HepG2 (cell line): ENCODE measurements around the gene DNAJC8. TPM values are rescaled to one million over a fixed set of nuclear protein-coding genes. Genes with fewer than 3 reads are reported as not detected.

ENCODE experiments used
- ATAC-seq: fragments of 200-7000 bp; cut with Tn5 transposase; 3 replicates; pipeline ENCODE4 v1.9.1; 2020; ENCODE audit warnings: mild to moderate bottlenecking, moderate library complexity
- BruUV-seq: library from RNA; stranded (reverse); fragments of 400-500 nt; replicated peaks from 2 replicates; lab custom pipeline; 2021; lab: Mats Ljungman, UMichigan
- CTCF ChIA-PET: fragments of 300-600 bp; formaldehyde crosslinking; extraction: SDS; loops from one replicate; lab custom pipeline; 2021; ENCODE audit warnings: low total read pairs, inconsistent platforms, low intra/inter-chr PET ratio; lab: Yijun Ruan, JAX
- POLR2A ChIA-PET: fragments of 350-600 bp; sonication (Branson Sonifier 250); formaldehyde crosslinking; loops from one replicate; lab custom pipeline; 2020; ENCODE audit warnings: antibody characterized with exemption, inconsistent platforms; lab: Yijun Ruan, JAX
- DNase-seq: peaks from one replicate; pipeline ENCODE4 v3.0.0-alpha.2; 2015; ENCODE audit warnings: low spot score
- FAIRE-seq: peaks from 3 replicates; lab custom pipeline; 2011; peaks lifted over from hg19 to GRCh38; lab: Jason Lieb, UNC
- H2AFZ ChIP-seq: one replicate; pipeline ENCODE4 v1.6.1; 2011; ENCODE audit warnings: low read length, inconsistent platforms
- H3K27ac ChIP-seq: fragments of 300-600 bp; 3 replicates; pipeline ENCODE4 v1.8.0; 2011; ENCODE audit warnings: mixed run types, mild to moderate bottlenecking, mixed read lengths, low read length, inconsistent platforms; ENCODE audit not compliant: insufficient read depth; ENCODE audit errors: extremely low read length
- H3K27me3 ChIP-seq, 2 experiments: fragments of 200-600 bp in 1 of 2; 2 replicates in 1 of 2; 3 replicates in 1 of 2; pipeline versions ENCODE4 v1.6.0 to v1.8.0; 2011; ENCODE audit warnings: low read length in 2 of 2, mild to moderate bottlenecking in 2 of 2, moderate library complexity in 2 of 2, inconsistent platforms in 1 of 2; ENCODE audit not compliant: insufficient read depth in 2 of 2, control insufficient read depth in 1 of 2
- H3K36me3 ChIP-seq, 2 experiments: fragments of 200-600 bp in 1 of 2; replicated peaks in 1 of 2; 2 replicates in 1 of 2; 3 replicates in 1 of 2; pipeline versions ENCODE4 v1.5.1 to v1.8.0; 2011; ENCODE audit warnings: low read length in 2 of 2, inconsistent platforms in 1 of 2; ENCODE audit not compliant: insufficient read depth in 2 of 2, control insufficient read depth in 1 of 2
- H3K4me1 ChIP-seq: 2 replicates; pipeline ENCODE4 v1.5.1; 2012; ENCODE audit warnings: low read length, inconsistent platforms; ENCODE audit not compliant: insufficient read depth
- H3K4me2 ChIP-seq: 2 replicates; pipeline ENCODE4 v1.6.0; 2011; ENCODE audit warnings: low read depth, low read length, inconsistent platforms
- H3K4me3 ChIP-seq, 3 experiments: fragments of 200-600 bp in 1 of 3; sonication (generic), shearing (Covaris generic) in 1 of 3; replicated peaks in 1 of 3; 2 replicates each; pipeline ENCODE4 v1.5.1; 2011 to 2016; ENCODE audit warnings: low read length in 3 of 3, inconsistent platforms in 2 of 3, low read depth in 2 of 3, mild to moderate bottlenecking in 2 of 3, control low read depth in 1 of 3, mixed read lengths in 1 of 3; ENCODE audit not compliant: insufficient read depth in 1 of 3
- H3K79me2 ChIP-seq: one replicate; pipeline ENCODE4 v1.6.1; 2011; ENCODE audit warnings: low read length, inconsistent platforms; ENCODE audit not compliant: insufficient read depth
- H3K9ac ChIP-seq: 2 replicates; pipeline ENCODE4 v1.6.0; 2011; ENCODE audit warnings: mild to moderate bottlenecking, low read depth, low read length, inconsistent platforms; ENCODE audit not compliant: insufficient read depth
- H3K9me3 ChIP-seq: 2 replicates; pipeline ENCODE4 v1.5.1; 2012; ENCODE audit warnings: mild to moderate bottlenecking, low read length
- H4K20me1 ChIP-seq: 2 replicates; pipeline ENCODE4 v1.6.0; 2011; ENCODE audit warnings: inconsistent platforms, mild to moderate bottlenecking, low read length, moderate library complexity; ENCODE audit not compliant: insufficient read depth
- ERF ChIP-seq: IDR thresholded peaks from 2 replicates; pipeline ENCODE4 v1.6.1; 2018; ENCODE audit warnings: missing biosample characterization, missing genetic modification reagents
- KDM2A ChIP-seq: sonication (generic); formaldehyde crosslinking; IDR thresholded peaks from 2 replicates; pipeline ENCODE4 v1.4.0; 2020; ENCODE audit warnings: low read depth, missing genetic modification reagents, borderline replicate concordance
- NRL ChIP-seq: sonication (generic); formaldehyde crosslinking; IDR thresholded peaks from 2 replicates; pipeline ENCODE4 v1.5.0; 2020; ENCODE audit warnings: missing genetic modification reagents, mild to moderate bottlenecking, moderate library complexity, borderline replicate concordance
- PBX3 ChIP-seq: sonication (generic); formaldehyde crosslinking; IDR thresholded peaks from 2 replicates; pipeline ENCODE4 v1.8.1; 2023; ENCODE audit warnings: missing genetic modification reagents, inconsistent platforms, borderline replicate concordance
- PCBP1 ChIP-seq: fragments of 200-400 bp; formaldehyde crosslinking; IDR thresholded peaks from 2 replicates; pipeline ENCODE4 v1.6.1; 2017; ENCODE audit warnings: mild to moderate bottlenecking, low read depth, low read length, borderline replicate concordance
- PHB2 ChIP-seq: fragments of 450-650 bp; IDR thresholded peaks from 2 replicates; pipeline ENCODE4 v1.6.1; 2018; ENCODE audit not compliant: partially characterized antibody
- SAFB2 ChIP-seq: sonication (generic); formaldehyde crosslinking; IDR thresholded peaks from 2 replicates; pipeline ENCODE4 v1.5.1; 2020; ENCODE audit warnings: missing genetic modification reagents, low read depth, mild to moderate bottlenecking, borderline replicate concordance
- TCF7L2 ChIP-seq: IDR thresholded peaks from 2 replicates; pipeline ENCODE4 v1.6.1; 2011; ENCODE audit warnings: mild to moderate bottlenecking, low read depth, low read length, moderate library complexity
- TOE1 ChIP-seq: sonication (generic); formaldehyde crosslinking; IDR thresholded peaks from 2 replicates; pipeline ENCODE4 v1.4.0; 2020; ENCODE audit warnings: mild to moderate bottlenecking, missing genetic modification reagents
- ZKSCAN5 ChIP-seq: sonication (generic); formaldehyde crosslinking; IDR thresholded peaks from 2 replicates; pipeline ENCODE4 v1.5.1; 2020; ENCODE audit warnings: mild to moderate bottlenecking, missing genetic modification reagents
- ZNF275 ChIP-seq: sonication (generic); formaldehyde crosslinking; IDR thresholded peaks from 2 replicates; pipeline ENCODE4 v1.8.0; 2022; ENCODE audit warnings: missing genetic modification reagents, mild to moderate bottlenecking, inconsistent platforms, borderline replicate concordance
- ZNF326 ChIP-seq: sonication (generic); formaldehyde crosslinking; IDR thresholded peaks from 2 replicates; pipeline ENCODE4 v1.4.0; 2020; ENCODE audit warnings: missing genetic modification reagents, borderline replicate concordance
- ZNF703 ChIP-seq: sonication (generic); formaldehyde crosslinking; IDR thresholded peaks from 2 replicates; pipeline ENCODE4 v1.5.1; 2020; ENCODE audit warnings: missing genetic modification reagents, mild to moderate bottlenecking, moderate library complexity, borderline replicate concordance
- ZUFSP ChIP-seq: sonication (generic); formaldehyde crosslinking; IDR thresholded peaks from 2 replicates; pipeline ENCODE4 v1.9.0; 2021; ENCODE audit warnings: missing genetic modification reagents, mild to moderate bottlenecking, borderline replicate concordance
- WGBS: methylation state at CpG from one replicate; pipeline ENCODE4 v1.1.6; 2017; ENCODE audit warnings: low lambda C conversion rate; 5-methylcytosine and 5-hydroxymethylcytosine counted together
- in situ Hi-C: cut with HindIII; loops from 2 replicates; pipeline ENCODE4 v1.10.0; 2017; ENCODE audit warnings: low pct_unique_long_range_greater_than_20kb; ENCODE audit not compliant: extremely low pct_ligation_motif_present
- intact Hi-C: fragments of 100-400 bp; cut with micrococcal nuclease; formaldehyde crosslinking; loops from one replicate; pipeline ENCODE4 v1.10.0; 2022; ENCODE audit not compliant: unreplicated experiment
- polyA plus RNA-seq, 8 experiments: library from polyadenylated mRNA; depleted of rRNA in 3 of 8; stranded (reverse) in 7 of 8; unstranded in 1 of 8; fragments of >200 nt; fragmentation: Illumina TruSeq in 4 of 8; extraction: Trizol in 4 of 8; gene quantifications; 2 replicates each; pipeline versions ENCODE4 v1.2.1 to v1.2.3, GENCODE V29; 2011 to 2016; ENCODE audit warnings: low read depth in 4 of 8, missing spikeins in 1 of 8, mixed read lengths in 1 of 8; ENCODE audit not compliant: insufficient read depth in 1 of 8
- total RNA-seq, 5 experiments: library from RNA; depleted of rRNA; stranded (reverse); fragments of >200 nt; fragmentation: Illumina TruSeq; extraction: Trizol; gene quantifications; 2 replicates each; pipeline ENCODE4 v1.2.3, GENCODE V29; 2016; ENCODE audit warnings: low read depth in 1 of 5
- TF ChIP-seq, protein P1 (sequence below): sonication (generic); formaldehyde crosslinking; IDR thresholded peaks from 2 replicates; pipeline ENCODE4 v1.5.1; 2020; ENCODE audit warnings: mild to moderate bottlenecking, missing genetic modification reagents, moderate library complexity
- TF ChIP-seq, protein P2 (sequence below): IDR thresholded peaks from 2 replicates; pipeline ENCODE4 v1.4.0; 2020; ENCODE audit warnings: mild to moderate bottlenecking, missing genetic modification reagents

DNAJC8 gene
- total and polyA plus RNA-seq, 2 of the 13 experiments (the other 11 are each of a cell fraction or from before 2014, with no cell fraction given) = 54.5 to 126 TPM

- H3K79me2 ChIP-seq = no peaks in the 10 kb centered on the region
- in situ Hi-C loops (no loop called here), intact Hi-C loops (no loop called here)
- H3K27me3 ChIP-seq = 0 out of 5 replicates have a peak, but pooled peaks cover 0 to 2% of the 10 kb centered on the region in 2 experiments
- H3K4me2 ChIP-seq = no peak overlapping the region
- no peak overlapping the region for H3K27ac ChIP-seq
- H3K9me3 ChIP-seq = no peaks in the 10 kb centered on the region
- no peak overlapping the region for H2AFZ ChIP-seq
- H3K4me3 ChIP-seq = no peak overlapping the region
- ATAC-seq (no peak), DNase-seq (no peak), FAIRE-seq (no peak)
- peaks cover 40% of the 10 kb centered on the region for H3K4me1 ChIP-seq
- H4K20me1 ChIP-seq = no peaks in the 10 kb centered on the region
- H3K36me3 ChIP-seq = no peaks in the 10 kb centered on the region
- ChIA-PET POLR2A (no interaction called here), CTCF (no interaction called here)
- no TSS peak for BruUV-seq
- WGBS = 64% methylated on average over 8 of the region's 8 CpGs
- no peak overlapping the region for H3K9ac ChIP-seq
- TF ChIP-seq KDM2A (CRISPR knock-in tag) (no peak), TCF7L2 (no peak), PCBP1 (no peak), ZNF326 (CRISPR knock-in tag) (no peak), ZNF703 (CRISPR knock-in tag) (no peak), TOE1 (CRISPR knock-in tag) (no peak), PHB2 (no peak), ZNF275 (CRISPR knock-in tag) (no peak), ZUFSP (CRISPR knock-in tag) (no peak), NRL (CRISPR knock-in tag) (no peak), PBX3 (CRISPR knock-in tag) (no peak), ERF (CRISPR knock-in tag) (no peak), ZKSCAN5 (no peak), SAFB2 (no peak)
- TF ChIP-seq, protein P1, sequence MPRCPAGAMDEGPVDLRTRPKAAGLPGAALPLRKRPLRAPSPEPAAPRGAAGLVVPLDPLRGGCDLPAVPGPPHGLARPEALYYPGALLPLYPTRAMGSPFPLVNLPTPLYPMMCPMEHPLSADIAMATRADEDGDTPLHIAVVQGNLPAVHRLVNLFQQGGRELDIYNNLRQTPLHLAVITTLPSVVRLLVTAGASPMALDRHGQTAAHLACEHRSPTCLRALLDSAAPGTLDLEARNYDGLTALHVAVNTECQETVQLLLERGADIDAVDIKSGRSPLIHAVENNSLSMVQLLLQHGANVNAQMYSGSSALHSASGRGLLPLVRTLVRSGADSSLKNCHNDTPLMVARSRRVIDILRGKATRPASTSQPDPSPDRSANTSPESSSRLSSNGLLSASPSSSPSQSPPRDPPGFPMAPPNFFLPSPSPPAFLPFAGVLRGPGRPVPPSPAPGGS (CRISPR knock-in tag) = no peak
- TF ChIP-seq, protein P2, sequence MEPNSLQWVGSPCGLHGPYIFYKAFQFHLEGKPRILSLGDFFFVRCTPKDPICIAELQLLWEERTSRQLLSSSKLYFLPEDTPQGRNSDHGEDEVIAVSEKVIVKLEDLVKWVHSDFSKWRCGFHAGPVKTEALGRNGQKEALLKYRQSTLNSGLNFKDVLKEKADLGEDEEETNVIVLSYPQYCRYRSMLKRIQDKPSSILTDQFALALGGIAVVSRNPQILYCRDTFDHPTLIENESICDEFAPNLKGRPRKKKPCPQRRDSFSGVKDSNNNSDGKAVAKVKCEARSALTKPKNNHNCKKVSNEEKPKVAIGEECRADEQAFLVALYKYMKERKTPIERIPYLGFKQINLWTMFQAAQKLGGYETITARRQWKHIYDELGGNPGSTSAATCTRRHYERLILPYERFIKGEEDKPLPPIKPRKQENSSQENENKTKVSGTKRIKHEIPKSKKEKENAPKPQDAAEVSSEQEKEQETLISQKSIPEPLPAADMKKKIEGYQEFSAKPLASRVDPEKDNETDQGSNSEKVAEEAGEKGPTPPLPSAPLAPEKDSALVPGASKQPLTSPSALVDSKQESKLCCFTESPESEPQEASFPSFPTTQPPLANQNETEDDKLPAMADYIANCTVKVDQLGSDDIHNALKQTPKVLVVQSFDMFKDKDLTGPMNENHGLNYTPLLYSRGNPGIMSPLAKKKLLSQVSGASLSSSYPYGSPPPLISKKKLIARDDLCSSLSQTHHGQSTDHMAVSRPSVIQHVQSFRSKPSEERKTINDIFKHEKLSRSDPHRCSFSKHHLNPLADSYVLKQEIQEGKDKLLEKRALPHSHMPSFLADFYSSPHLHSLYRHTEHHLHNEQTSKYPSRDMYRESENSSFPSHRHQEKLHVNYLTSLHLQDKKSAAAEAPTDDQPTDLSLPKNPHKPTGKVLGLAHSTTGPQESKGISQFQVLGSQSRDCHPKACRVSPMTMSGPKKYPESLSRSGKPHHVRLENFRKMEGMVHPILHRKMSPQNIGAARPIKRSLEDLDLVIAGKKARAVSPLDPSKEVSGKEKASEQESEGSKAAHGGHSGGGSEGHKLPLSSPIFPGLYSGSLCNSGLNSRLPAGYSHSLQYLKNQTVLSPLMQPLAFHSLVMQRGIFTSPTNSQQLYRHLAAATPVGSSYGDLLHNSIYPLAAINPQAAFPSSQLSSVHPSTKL (CRISPR knock-in tag) = no peak
These were observed 74.9 kb downstream of the DNAJC8 start for GRCh38 chr1:28157894-28158293.
